ENCODE measurements around the gene PIGX. TPM values are rescaled to one million over a fixed set of nuclear protein-coding genes. Genes with fewer than 3 reads are reported as not detected.

Gene PIGX
- total RNA-seq, 1 donor from 2014 or later, result 49.7 TPM

- peaks cover 33% of the 10 kb centered on the region for H3K4me1 Mint-ChIP-seq (ENCODE audit: low read depth)
- H3K4me3 Mint-ChIP-seq, result no peak overlapping the region
- H3K27me3 Mint-ChIP-seq (ENCODE audit: insufficient read depth), result no peaks in the 10 kb centered on the region
- peaks cover 3% of the 10 kb centered on the region for H3K9me3 Mint-ChIP-seq
- no peak overlapping the region for H3K27ac Mint-ChIP-seq
- DNase-seq (ENCODE audit: low spot score), result no peak
- intact Hi-C loops (cut with micrococcal nuclease), result no loop called here
- peaks cover 43% of the 10 kb centered on the region for H3K36me3 Mint-ChIP-seq (ENCODE audit: low read depth)
These were observed 62.8 kb downstream of the PIGX start for GRCh38 chr3:196774848-196775422.

GRCh38 chr3:196775938-196776337 lies 63.8 kb downstream of the PIGX start:
- Mint-ChIP-seq H3K4me1 (ENCODE audit: low read depth) (peaks cover 32% of the 10 kb centered on the region), H3K27me3 (ENCODE audit: insufficient read depth) (no peaks in the 10 kb centered on the region), H3K4me3 (no peak overlapping the region), H3K36me3 (ENCODE audit: low read depth) (peaks cover 47% of the 10 kb centered on the region), H3K27ac (no peak overlapping the region), H3K9me3 (peaks cover 7% of the 10 kb centered on the region)
- intact Hi-C loops (cut with micrococcal nuclease), result no loop called here
- no peak for DNase-seq (ENCODE audit: low spot score)

GRCh38 chr3:196777836-196778235 lies 65.7 kb downstream of the PIGX start:
- Mint-ChIP-seq H3K9me3 (peaks cover 7% of the 10 kb centered on the region), H3K4me3 (no peak overlapping the region), H3K4me1 (ENCODE audit: low read depth) (peaks cover 16% of the 10 kb centered on the region), H3K27me3 (ENCODE audit: insufficient read depth) (no peaks in the 10 kb centered on the region), H3K27ac (no peak overlapping the region), H3K36me3 (ENCODE audit: low read depth) (peaks cover 51% of the 10 kb centered on the region)
- DNase-seq (ENCODE audit: low spot score), result no peak
- intact Hi-C loops (cut with micrococcal nuclease), result no loop called here

- intact Hi-C loops (cut with micrococcal nuclease), result no loop called here
- no peak overlapping the region for H3K27ac Mint-ChIP-seq
- no peaks in the 10 kb centered on the region for H3K27me3 Mint-ChIP-seq (ENCODE audit: insufficient read depth)
- peaks cover 12% of the 10 kb centered on the region for H3K4me1 Mint-ChIP-seq (ENCODE audit: low read depth)
- H3K4me3 Mint-ChIP-seq, result no peak overlapping the region
- peaks cover 60% of the 10 kb centered on the region for H3K36me3 Mint-ChIP-seq (ENCODE audit: low read depth)
- H3K9me3 Mint-ChIP-seq, result peaks cover 7% of the 10 kb centered on the region
- DNase-seq (ENCODE audit: low spot score), result no peak
These were observed 66.6 kb downstream of the PIGX start for GRCh38 chr3:196778755-196779154.

GRCh38 chr3:196782511-196782910 lies 70.3 kb downstream of the PIGX start:
- intact Hi-C loops (cut with micrococcal nuclease), result no loop called here
- Mint-ChIP-seq H3K36me3 (ENCODE audit: low read depth) (peaks cover 64% of the 10 kb centered on the region), H3K4me3 (no peak overlapping the region), H3K9me3 (peaks cover 7% of the 10 kb centered on the region), H3K27me3 (ENCODE audit: insufficient read depth) (no peaks in the 10 kb centered on the region), H3K4me1 (ENCODE audit: low read depth) (no peaks in the 10 kb centered on the region), H3K27ac (no peak overlapping the region)
- no peak for DNase-seq (ENCODE audit: low spot score)

Other genes starting within 250 kb of the PIGX start
- gene RNF168, start 208.6 kb upstream of the PIGX start, total RNA-seq, result 32.1 and 32.8 TPM in 2 replicates
- not detected in 2 replicates for gene SMCO1, start 197.0 kb upstream of the PIGX start, total RNA-seq
- gene WDR53, start 143.8 kb upstream of the PIGX start, total RNA-seq, result 24.8 and 25.5 TPM in 2 replicates
- gene FBXO45, start 143.7 kb upstream of the PIGX start, total RNA-seq, result 22.8 and 24.3 TPM in 2 replicates
- 37.8 and 38.8 TPM in 2 replicates for gene NRROS, start 72.7 kb upstream of the PIGX start, total RNA-seq
- gene CEP19, start 127 bp upstream of the PIGX start, total RNA-seq, result 3.9 and 4.1 TPM in 2 replicates
- gene PAK2, start 27.5 kb downstream of the PIGX start, total RNA-seq, result 82.5 and 86.5 TPM in 2 replicates
- 45.3 and 50.7 TPM in 2 replicates for gene SENP5, start 155.5 kb downstream of the PIGX start, total RNA-seq
- gene NCBP2, start 230.2 kb downstream of the PIGX start, total RNA-seq, result 102 and 111 TPM in 2 replicates

All from activated T-helper 1 cell treated with anti-CD3 and anti-CD28 coated beads, Interleukin-12 subunit alpha, Interleukin-12 subunit beta, Interleukin-2, Interleukin-4 antibody, amounts not matched to agents 30 ng/mL and 10 ng/mL and 1 ng/mL, durations not matched to agents 14 hours and 24 hours and 36 hours (primary cell).